HepG2 (cell line): ENCODE measurements around the gene MST1R. TPM values are rescaled to one million over a fixed set of nuclear protein-coding genes. Genes with fewer than 3 reads are reported as not detected.

ENCODE experiments used
- CCAR2 ChIP-seq: fragments of 200-400 bp; formaldehyde crosslinking; optimal IDR thresholded peaks from 2 replicates; pipeline ENCODE3; 2018; ENCODE audit warnings: low read depth, mild to moderate bottlenecking, low read length, moderate library complexity
- HDAC1 ChIP-seq: sonication (generic); formaldehyde crosslinking; IDR thresholded peaks from 2 replicates; pipeline ENCODE4 v1.5.1; 2020; ENCODE audit warnings: mild to moderate bottlenecking, missing genetic modification reagents
- HNRNPK ChIP-seq: fragments of 200-400 bp; formaldehyde crosslinking; IDR thresholded peaks from 2 replicates; pipeline ENCODE4 v1.6.1; 2018; ENCODE audit warnings: low read length, low read depth, moderate library complexity, mild to moderate bottlenecking; ENCODE audit not compliant: poor library complexity, severe bottlenecking
- ISX ChIP-seq: sonication (generic); formaldehyde crosslinking; conservative IDR thresholded peaks from 2 replicates; pipeline ENCODE4 v1.5.0; 2020; ENCODE audit warnings: missing genetic modification reagents
- MBD4 ChIP-seq: IDR thresholded peaks from 2 replicates; pipeline ENCODE4 v1.6.1; 2012; ENCODE audit warnings: low read length, inconsistent platforms, borderline replicate concordance
- MTA3 ChIP-seq: sonication (generic); formaldehyde crosslinking; IDR thresholded peaks from 2 replicates; pipeline ENCODE4 v1.4.0; 2020; ENCODE audit warnings: missing genetic modification reagents
- NCOA2 ChIP-seq: sonication (generic); formaldehyde crosslinking; IDR thresholded peaks from 2 replicates; pipeline ENCODE4 v1.8.0; 2022; ENCODE audit warnings: inconsistent platforms
- PTBP1 ChIP-seq: fragments of 200-400 bp; formaldehyde crosslinking; IDR thresholded peaks from 2 replicates; pipeline ENCODE4 v1.6.1; 2018; ENCODE audit warnings: low read length, low read depth; ENCODE audit not compliant: poor library complexity, severe bottlenecking
- RFXAP ChIP-seq: sonication (generic); formaldehyde crosslinking; IDR thresholded peaks from 2 replicates; pipeline ENCODE4 v1.4.0; 2020; ENCODE audit warnings: missing genetic modification reagents, borderline replicate concordance
- SYNCRIP ChIP-seq: fragments of 200-400 bp; formaldehyde crosslinking; IDR thresholded peaks from 2 replicates; pipeline ENCODE4 v1.6.1; 2018; ENCODE audit warnings: mild to moderate bottlenecking, low read depth, low read length; ENCODE audit not compliant: insufficient read depth
- TOE1 ChIP-seq: sonication (generic); formaldehyde crosslinking; IDR thresholded peaks from 2 replicates; pipeline ENCODE4 v1.4.0; 2020; ENCODE audit warnings: mild to moderate bottlenecking, missing genetic modification reagents
- TP53 ChIP-seq: sonication (generic); formaldehyde crosslinking; conservative IDR thresholded peaks from 2 replicates; pipeline ENCODE4 v1.4.0; 2020; ENCODE audit warnings: missing genetic modification reagents
- ZBTB42 ChIP-seq: sonication (generic); formaldehyde crosslinking; IDR thresholded peaks from 2 replicates; pipeline ENCODE4 v1.5.0; 2020; ENCODE audit warnings: mild to moderate bottlenecking, missing genetic modification reagents
- ZFX ChIP-seq: sonication (generic); formaldehyde crosslinking; IDR thresholded peaks from 2 replicates; pipeline ENCODE4 v1.4.0; 2020; ENCODE audit warnings: mild to moderate bottlenecking, low read depth, missing genetic modification reagents, moderate library complexity
- ZNF143 ChIP-seq: sonication (generic); formaldehyde crosslinking; IDR thresholded peaks from 2 replicates; pipeline ENCODE4 v1.4.0; 2020; ENCODE audit warnings: missing genetic modification reagents
- ZNF546 ChIP-seq: sonication (generic); formaldehyde crosslinking; conservative IDR thresholded peaks from 2 replicates; pipeline ENCODE4 v1.8.1; 2023; ENCODE audit warnings: mild to moderate bottlenecking, missing genetic modification reagents
- ZNF619 ChIP-seq: sonication (generic); formaldehyde crosslinking; IDR thresholded peaks from 2 replicates; pipeline ENCODE4 v1.4.0; 2020; ENCODE audit warnings: mild to moderate bottlenecking, missing genetic modification reagents
- polyA plus RNA-seq, 8 experiments: library from polyadenylated mRNA; depleted of rRNA in 3 of 8; stranded (reverse) in 7 of 8; unstranded in 1 of 8; fragments of >200 nt; fragmentation: Illumina TruSeq in 4 of 8; extraction: Trizol in 4 of 8; gene quantifications; 2 replicates each; pipeline versions ENCODE4 v1.2.1 to v1.2.3, GENCODE V29; 2011 to 2016; ENCODE audit warnings: low read depth in 4 of 8, missing spikeins in 1 of 8, mixed read lengths in 1 of 8; ENCODE audit not compliant: insufficient read depth in 1 of 8
- total RNA-seq, 5 experiments: library from RNA; depleted of rRNA; stranded (reverse); fragments of >200 nt; fragmentation: Illumina TruSeq; extraction: Trizol; gene quantifications; 2 replicates each; pipeline ENCODE4 v1.2.3, GENCODE V29; 2016; ENCODE audit warnings: low read depth in 1 of 5
- TF ChIP-seq, protein P1 (sequence below): sonication (generic); formaldehyde crosslinking; IDR thresholded peaks from 2 replicates; pipeline ENCODE4 v1.4.0; 2020; ENCODE audit warnings: mild to moderate bottlenecking, missing genetic modification reagents, borderline replicate concordance
- TF ChIP-seq, protein P2 (sequence below): sonication (generic); formaldehyde crosslinking; IDR thresholded peaks from 2 replicates; pipeline ENCODE4 v1.4.0; 2020; ENCODE audit warnings: missing genetic modification reagents
- TF ChIP-seq, protein P3 (sequence below): sonication (generic); formaldehyde crosslinking; IDR thresholded peaks from 2 replicates; pipeline ENCODE4 v1.5.0; 2020; ENCODE audit warnings: missing genetic modification reagents
- TF ChIP-seq, protein P4 (sequence below): sonication (generic); formaldehyde crosslinking; IDR thresholded peaks from 2 replicates; pipeline ENCODE4 v1.9.0; 2021; ENCODE audit warnings: missing genetic modification reagents, mild to moderate bottlenecking, borderline replicate concordance

Gene MST1R
- total and polyA plus RNA-seq, 2 of the 13 experiments (the other 11 are each of a cell fraction or from before 2014, with no cell fraction given): 0.11 to 0.77 TPM

DNA sequence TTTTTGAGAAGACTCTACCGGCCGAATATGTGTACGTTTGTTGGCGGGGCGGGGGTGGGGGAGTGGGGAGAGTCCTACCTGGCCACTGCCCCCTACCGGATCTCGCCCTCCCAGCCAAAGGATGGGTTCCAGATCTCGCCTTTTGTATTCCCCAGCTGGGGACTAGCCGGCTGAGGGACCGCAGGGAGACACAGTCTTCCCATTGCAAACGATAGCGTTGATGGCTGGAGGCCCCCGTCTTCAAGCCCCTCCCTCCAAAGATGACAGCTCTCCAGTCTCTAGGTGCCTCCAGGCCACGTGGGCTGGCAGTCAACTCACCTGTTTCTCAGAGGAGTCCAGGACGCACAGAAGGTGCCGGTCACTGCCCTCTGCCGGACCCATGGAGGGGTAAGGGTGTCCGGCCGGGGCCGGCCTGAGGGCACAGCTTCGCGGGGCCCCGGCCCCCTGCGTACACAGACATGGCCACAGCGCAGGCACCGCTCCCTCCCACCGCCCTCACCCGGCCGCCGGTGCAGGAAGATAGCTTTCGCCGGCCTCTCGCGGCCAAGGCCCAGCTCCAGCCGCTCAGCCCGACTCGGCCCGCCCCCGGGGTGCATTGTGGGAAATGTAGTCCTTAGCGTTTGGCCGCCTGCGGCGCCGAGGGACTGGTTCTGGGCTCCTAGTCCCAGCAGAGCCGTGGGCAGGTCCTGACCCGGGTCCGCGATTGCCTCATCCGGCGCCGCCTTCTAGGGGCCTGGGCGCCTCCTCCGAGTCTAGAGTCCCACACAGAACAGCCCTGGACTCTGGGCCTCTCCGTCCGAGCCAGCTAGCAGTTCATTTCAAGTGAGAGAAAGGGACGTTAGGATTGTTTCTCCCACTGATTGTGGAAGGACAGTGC, 25.9 kb upstream of the MST1R start, which contains the start of gene MON1A (continued):
- 0 out of 2 replicates have a peak, but pooled peaks have one; percentile 19 for TF ChIP-seq ISX (CRISPR knock-in tag)
- TF ChIP-seq ZBTB42 (CRISPR knock-in tag): no peak; the same call in 1 of the 2 replicates
- TF ChIP-seq, protein P1, sequence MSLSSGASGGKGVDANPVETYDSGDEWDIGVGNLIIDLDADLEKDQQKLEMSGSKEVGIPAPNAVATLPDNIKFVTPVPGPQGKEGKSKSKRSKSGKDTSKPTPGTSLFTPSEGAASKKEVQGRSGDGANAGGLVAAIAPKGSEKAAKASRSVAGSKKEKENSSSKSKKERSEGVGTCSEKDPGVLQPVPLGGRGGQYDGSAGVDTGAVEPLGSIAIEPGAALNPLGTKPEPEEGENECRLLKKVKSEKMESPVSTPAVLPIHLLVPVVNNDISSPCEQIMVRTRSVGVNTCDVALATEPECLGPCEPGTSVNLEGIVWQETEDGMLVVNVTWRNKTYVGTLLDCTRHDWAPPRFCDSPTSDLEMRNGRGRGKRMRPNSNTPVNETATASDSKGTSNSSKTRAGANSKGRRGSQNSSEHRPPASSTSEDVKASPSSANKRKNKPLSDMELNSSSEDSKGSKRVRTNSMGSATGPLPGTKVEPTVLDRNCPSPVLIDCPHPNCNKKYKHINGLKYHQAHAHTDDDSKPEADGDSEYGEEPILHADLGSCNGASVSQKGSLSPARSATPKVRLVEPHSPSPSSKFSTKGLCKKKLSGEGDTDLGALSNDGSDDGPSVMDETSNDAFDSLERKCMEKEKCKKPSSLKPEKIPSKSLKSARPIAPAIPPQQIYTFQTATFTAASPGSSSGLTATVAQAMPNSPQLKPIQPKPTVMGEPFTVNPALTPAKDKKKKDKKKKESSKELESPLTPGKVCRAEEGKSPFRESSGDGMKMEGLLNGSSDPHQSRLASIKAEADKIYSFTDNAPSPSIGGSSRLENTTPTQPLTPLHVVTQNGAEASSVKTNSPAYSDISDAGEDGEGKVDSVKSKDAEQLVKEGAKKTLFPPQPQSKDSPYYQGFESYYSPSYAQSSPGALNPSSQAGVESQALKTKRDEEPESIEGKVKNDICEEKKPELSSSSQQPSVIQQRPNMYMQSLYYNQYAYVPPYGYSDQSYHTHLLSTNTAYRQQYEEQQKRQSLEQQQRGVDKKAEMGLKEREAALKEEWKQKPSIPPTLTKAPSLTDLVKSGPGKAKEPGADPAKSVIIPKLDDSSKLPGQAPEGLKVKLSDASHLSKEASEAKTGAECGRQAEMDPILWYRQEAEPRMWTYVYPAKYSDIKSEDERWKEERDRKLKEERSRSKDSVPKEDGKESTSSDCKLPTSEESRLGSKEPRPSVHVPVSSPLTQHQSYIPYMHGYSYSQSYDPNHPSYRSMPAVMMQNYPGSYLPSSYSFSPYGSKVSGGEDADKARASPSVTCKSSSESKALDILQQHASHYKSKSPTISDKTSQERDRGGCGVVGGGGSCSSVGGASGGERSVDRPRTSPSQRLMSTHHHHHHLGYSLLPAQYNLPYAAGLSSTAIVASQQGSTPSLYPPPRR: no peak; the same call in 1 of the 2 replicates
- peak; percentile 16 for TF ChIP-seq PTBP1
- TF ChIP-seq HDAC1 (CRISPR knock-in tag): peak; percentile 91
- TF ChIP-seq, protein P2, sequence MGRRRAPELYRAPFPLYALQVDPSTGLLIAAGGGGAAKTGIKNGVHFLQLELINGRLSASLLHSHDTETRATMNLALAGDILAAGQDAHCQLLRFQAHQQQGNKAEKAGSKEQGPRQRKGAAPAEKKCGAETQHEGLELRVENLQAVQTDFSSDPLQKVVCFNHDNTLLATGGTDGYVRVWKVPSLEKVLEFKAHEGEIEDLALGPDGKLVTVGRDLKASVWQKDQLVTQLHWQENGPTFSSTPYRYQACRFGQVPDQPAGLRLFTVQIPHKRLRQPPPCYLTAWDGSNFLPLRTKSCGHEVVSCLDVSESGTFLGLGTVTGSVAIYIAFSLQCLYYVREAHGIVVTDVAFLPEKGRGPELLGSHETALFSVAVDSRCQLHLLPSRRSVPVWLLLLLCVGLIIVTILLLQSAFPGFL (CRISPR knock-in tag): no peak
- TF ChIP-seq ZNF546 (CRISPR knock-in tag): 0 out of 2 replicates have a peak, but pooled peaks have one; percentile 46
- TF ChIP-seq, protein P3, sequence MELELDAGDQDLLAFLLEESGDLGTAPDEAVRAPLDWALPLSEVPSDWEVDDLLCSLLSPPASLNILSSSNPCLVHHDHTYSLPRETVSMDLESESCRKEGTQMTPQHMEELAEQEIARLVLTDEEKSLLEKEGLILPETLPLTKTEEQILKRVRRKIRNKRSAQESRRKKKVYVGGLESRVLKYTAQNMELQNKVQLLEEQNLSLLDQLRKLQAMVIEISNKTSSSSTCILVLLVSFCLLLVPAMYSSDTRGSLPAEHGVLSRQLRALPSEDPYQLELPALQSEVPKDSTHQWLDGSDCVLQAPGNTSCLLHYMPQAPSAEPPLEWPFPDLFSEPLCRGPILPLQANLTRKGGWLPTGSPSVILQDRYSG (CRISPR knock-in tag): no peak
- TF ChIP-seq TOE1 (CRISPR knock-in tag): no peak
- peak; percentile 47 for TF ChIP-seq NCOA2 (CRISPR knock-in tag)
- peak; percentile 98 for TF ChIP-seq ZFX (CRISPR knock-in tag)
- peak; percentile 96 for TF ChIP-seq ZNF143 (CRISPR knock-in tag)
- 0 out of 2 replicates have a peak, but pooled peaks have one; percentile 80 for TF ChIP-seq TP53 (CRISPR knock-in tag)
- 0 out of 2 replicates have a peak, but pooled peaks have one; percentile 56 for TF ChIP-seq ZNF619 (CRISPR knock-in tag)
- no peak for TF ChIP-seq CCAR2
- no peak for TF ChIP-seq SYNCRIP
- TF ChIP-seq RFXAP: peak; percentile 83
- no peak for TF ChIP-seq MTA3 (CRISPR knock-in tag)
- TF ChIP-seq, protein P4, sequence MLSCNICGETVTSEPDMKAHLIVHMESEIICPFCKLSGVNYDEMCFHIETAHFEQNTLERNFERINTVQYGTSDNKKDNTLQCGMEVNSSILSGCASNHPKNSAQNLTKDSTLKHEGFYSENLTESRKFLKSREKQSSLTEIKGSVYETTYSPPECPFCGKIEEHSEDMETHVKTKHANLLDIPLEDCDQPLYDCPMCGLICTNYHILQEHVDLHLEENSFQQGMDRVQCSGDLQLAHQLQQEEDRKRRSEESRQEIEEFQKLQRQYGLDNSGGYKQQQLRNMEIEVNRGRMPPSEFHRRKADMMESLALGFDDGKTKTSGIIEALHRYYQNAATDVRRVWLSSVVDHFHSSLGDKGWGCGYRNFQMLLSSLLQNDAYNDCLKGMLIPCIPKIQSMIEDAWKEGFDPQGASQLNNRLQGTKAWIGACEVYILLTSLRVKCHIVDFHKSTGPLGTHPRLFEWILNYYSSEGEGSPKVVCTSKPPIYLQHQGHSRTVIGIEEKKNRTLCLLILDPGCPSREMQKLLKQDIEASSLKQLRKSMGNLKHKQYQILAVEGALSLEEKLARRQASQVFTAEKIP (CRISPR knock-in tag): no peak
- TF ChIP-seq HNRNPK: peak; percentile 45
- no peak for TF ChIP-seq MBD4
